Adipocyte (in vitro differentiated cells): ENCODE measurements around the gene CLDN8.

Source experiments
- DNase-seq: peaks from one replicate; pipeline ENCODE4 v3.0.0-alpha.2; 2015; ENCODE audit warnings: low read depth
- H3K27me3 ChIP-seq: replicated peaks from 2 replicates; pipeline ENCODE4 v1.7.0; 2013; ENCODE audit warnings: mild to moderate bottlenecking, low read length, moderate library complexity; ENCODE audit not compliant: control insufficient read depth, insufficient read depth
- H3K36me3 ChIP-seq: 2 replicates; pipeline ENCODE4 v1.7.0; 2013; ENCODE audit warnings: low read length, mild to moderate bottlenecking, moderate library complexity; ENCODE audit not compliant: control insufficient read depth, insufficient read depth, severe bottlenecking
- H3K4me1 ChIP-seq: 2 replicates; pipeline ENCODE4 v1.7.0; 2013; ENCODE audit warnings: mild to moderate bottlenecking, low read length, moderate library complexity; ENCODE audit not compliant: control insufficient read depth, insufficient read depth
- H3K4me3 ChIP-seq: 2 replicates; pipeline ENCODE4 v1.7.0; 2013; ENCODE audit warnings: mild to moderate bottlenecking, low read length, moderate library complexity
- H3K9ac ChIP-seq: 2 replicates; pipeline ENCODE4 v1.7.0; 2013; ENCODE audit warnings: mild to moderate bottlenecking, low read length, moderate library complexity
- H3K9me3 ChIP-seq: 2 replicates; pipeline ENCODE4 v1.7.0; 2013; ENCODE audit warnings: mild to moderate bottlenecking, low read length, moderate library complexity; ENCODE audit not compliant: control insufficient read depth

CLDN8 gene

DNA sequence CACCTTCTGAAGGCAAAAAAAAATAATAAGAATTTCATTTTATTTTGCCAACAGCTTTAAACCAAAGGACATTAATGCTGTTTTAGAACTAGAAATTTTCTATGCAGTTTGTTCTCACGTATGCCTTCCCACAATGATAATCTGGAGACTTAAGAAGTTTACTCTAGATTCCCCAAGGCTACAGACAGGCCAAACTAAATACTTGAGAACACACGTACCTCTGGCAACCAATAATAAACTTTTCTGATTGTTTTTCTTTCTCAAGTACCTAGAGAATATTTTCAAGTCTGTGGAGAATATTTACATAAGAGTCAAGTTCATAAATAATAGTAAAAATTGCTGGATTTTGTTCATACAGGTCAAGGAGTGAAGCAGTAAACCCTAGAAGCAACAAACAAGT lies 15.9 kb downstream of the CLDN8 start:
- H3K9ac ChIP-seq = no peak overlapping the region
- H3K4me3 ChIP-seq = no peak overlapping the region
- no peak for DNase-seq
- no peaks in the 10 kb centered on the region for H3K27me3 ChIP-seq
- H3K9me3 ChIP-seq = no peaks in the 10 kb centered on the region
- no peaks in the 10 kb centered on the region for H3K36me3 ChIP-seq
- H3K4me1 ChIP-seq = peaks cover 6% of the 10 kb centered on the region

DNA sequence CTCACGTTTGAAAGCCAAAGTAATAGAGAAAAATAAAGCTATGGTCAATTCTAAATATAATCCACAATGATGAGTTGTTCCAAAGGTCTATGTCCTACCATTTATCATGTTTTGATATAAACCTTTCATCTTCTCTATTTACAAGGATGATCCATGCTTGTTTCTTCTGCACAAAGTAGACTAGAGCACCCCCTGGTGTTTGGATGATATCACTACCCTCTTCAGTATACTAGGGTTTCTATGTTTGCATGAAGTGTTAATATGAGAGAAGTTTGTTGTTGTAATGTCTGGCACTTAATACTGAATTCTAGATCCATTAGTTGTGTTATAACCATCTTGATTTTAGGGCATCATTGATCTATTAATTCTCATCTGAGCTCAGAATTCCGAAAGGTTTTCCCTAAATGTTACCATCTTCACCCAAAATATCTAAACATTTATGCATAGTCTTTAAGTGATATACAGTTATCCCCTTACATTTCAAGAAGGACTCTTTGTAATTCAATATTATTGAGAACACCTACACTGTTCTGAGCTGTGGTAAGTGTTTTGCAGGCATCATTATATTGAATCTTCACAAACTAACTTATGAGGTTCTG lies 21.1 kb downstream of the CLDN8 start:
- peak; percentile 21 for DNase-seq
- H3K27me3 ChIP-seq = no peaks in the 10 kb centered on the region

DNA sequence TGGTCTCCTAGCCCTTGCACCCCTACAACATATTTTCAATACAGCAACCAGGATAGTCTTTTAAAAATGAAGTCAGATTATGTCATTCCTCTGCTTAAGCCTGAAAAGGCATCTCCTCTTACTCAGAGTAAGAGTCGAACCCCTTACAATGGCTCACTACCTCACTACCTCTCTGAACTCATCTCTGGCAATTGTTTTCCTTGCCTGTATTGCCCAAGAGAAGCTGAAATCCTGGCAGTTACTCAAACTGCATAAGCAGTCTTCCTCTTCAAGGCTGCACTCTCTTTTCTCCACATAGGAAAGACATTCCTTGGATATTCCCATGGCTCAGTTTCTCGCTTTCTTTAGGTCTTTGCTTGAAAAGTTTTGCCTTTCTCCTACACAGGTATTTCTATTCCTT lies 22.7 kb downstream of the CLDN8 start:
- DNase-seq = no peak
- Histone ChIP-seq H3K9me3 (no peaks in the 10 kb centered on the region), H3K27me3 (no peaks in the 10 kb centered on the region), H3K36me3 (no peaks in the 10 kb centered on the region), H3K9ac (no peak overlapping the region), H3K4me3 (no peak overlapping the region), H3K4me1 (peaks cover 6% of the 10 kb centered on the region)

More for the DNA sequence above, 21.1 kb downstream of the CLDN8 start:
- no peaks in the 10 kb centered on the region for H3K9me3 ChIP-seq
- H3K9ac ChIP-seq = no peak overlapping the region
- peaks cover 6% of the 10 kb centered on the region for H3K4me1 ChIP-seq
- H3K36me3 ChIP-seq = no peaks in the 10 kb centered on the region
- no peak overlapping the region for H3K4me3 ChIP-seq

DNA sequence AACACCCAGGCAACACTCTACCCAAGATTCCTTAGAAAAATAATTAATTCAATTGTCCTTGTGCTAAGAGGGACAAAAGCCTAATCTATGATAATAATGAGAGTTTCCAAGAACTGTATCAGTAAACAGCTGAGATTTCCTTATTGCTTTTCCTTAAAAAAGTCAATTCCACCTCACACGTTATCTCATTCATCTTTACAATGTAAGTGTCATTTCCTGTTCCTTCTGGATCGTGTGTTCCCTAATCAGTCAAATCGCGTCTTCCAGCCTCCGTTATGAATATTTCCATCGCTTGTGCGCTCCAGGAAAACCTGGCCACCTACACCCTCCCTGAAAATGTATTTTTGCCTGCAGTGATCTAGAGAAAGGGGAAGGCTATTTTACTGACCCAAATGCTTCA lies 25.3 kb downstream of the CLDN8 start:
- H3K27me3 ChIP-seq = no peaks in the 10 kb centered on the region
- no peak for DNase-seq
- H3K4me3 ChIP-seq = no peak overlapping the region
- H3K9me3 ChIP-seq = no peaks in the 10 kb centered on the region
- no peak overlapping the region for H3K9ac ChIP-seq
- H3K4me1 ChIP-seq = no peaks in the 10 kb centered on the region
- H3K36me3 ChIP-seq = no peaks in the 10 kb centered on the region

DNA sequence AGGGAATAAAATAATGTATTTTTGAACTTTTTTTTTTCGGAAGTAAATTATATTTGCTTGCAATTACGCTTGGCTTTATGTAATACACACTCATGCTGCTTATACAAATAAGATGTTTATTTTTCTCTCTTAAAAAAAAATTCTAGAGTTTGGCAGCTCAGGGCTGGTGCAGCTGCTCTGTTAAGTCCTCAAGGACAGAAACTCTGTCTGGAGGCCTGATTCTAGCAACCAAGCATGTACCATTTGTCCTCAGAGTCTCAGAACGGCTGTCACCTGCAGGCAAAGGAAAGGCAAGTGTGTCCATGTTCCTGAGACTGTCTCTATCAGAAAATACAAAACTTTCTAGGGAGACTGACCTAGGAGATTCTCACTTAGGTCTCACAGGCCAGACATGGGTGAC lies 26.1 kb downstream of the CLDN8 start:
- no peak overlapping the region for H3K9ac ChIP-seq
- H3K4me3 ChIP-seq = no peak overlapping the region
- no peaks in the 10 kb centered on the region for H3K9me3 ChIP-seq
- H3K27me3 ChIP-seq = no peaks in the 10 kb centered on the region
- no peaks in the 10 kb centered on the region for H3K36me3 ChIP-seq
- H3K4me1 ChIP-seq = no peaks in the 10 kb centered on the region
- no peak for DNase-seq

DNA sequence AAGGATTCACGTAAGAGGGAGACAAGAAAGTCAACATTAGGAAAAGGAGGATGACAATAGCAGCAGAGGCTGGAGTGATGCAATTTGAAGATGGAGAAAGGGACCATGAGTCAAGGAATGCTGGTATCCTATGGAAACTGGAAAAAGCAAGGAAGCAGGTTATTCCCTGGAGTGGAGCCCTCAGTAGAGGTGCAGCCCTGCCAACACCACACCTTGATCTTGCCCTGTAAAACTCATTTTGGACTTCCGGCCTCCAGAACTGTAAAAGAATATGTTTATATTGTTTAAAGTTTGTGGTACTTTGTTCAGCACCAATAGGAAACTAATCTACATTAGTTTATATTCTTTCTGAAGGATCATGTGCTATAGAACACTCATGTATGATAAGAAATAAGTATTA lies 29.7 kb downstream of the CLDN8 start:
- no peaks in the 10 kb centered on the region for H3K27me3 ChIP-seq
- H3K9ac ChIP-seq = no peak overlapping the region
- H3K4me3 ChIP-seq = no peak overlapping the region
- no peaks in the 10 kb centered on the region for H3K9me3 ChIP-seq
- H3K36me3 ChIP-seq = no peaks in the 10 kb centered on the region
- H3K4me1 ChIP-seq = no peaks in the 10 kb centered on the region
- DNase-seq = no peak

DNA sequence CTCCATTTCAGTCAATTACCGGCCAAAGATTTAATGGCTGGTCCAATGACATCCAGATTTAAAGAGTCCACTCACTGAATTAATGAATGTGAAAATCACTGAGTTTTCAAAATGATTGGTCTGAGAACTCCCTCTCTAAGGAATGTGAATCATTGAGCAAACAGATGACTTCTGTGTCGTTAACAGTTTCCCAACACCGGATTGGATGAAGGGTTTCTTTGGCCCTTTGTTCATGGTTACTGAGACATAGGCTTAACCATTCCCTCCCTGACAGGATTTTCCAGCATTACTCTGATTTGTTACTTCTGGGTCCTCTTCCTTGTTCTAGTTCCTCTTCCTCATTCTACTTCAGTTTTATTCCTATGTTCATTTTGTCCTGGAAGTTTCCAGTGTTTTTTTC lies 47.8 kb downstream of the CLDN8 start:
- Histone ChIP-seq H3K27me3 (no peaks in the 10 kb centered on the region), H3K36me3 (no peaks in the 10 kb centered on the region), H3K9me3 (no peaks in the 10 kb centered on the region), H3K9ac (no peak overlapping the region), H3K4me3 (no peak overlapping the region), H3K4me1 (no peaks in the 10 kb centered on the region)
- DNase-seq = no peak

DNA sequence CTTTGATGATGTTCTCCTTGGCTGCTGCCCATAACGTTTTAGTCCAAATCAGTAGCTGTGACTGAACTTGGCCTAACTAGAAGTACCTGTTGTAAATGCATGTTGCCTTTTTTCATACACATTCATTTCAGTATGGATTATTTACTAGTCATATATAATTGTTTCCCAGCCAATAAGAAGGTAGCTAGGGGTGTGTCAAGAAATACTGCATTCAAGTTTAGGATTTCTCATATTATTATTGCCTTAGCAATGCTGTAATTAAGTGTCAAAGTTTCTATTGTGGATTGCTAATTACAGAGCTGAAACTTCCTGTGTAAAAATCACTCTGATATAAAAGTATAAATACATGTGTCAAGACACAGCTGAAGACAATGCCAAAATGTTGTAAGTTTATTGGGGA lies 49.2 kb downstream of the CLDN8 start, which contains the start of gene CLDN17:
Gene CLDN17 (minus strand): TSS at position 101 of the 400 bp plus-strand sequence. CDS start 188 bp downstream, outside the sequence.
- Histone ChIP-seq H3K4me1 (no peaks in the 10 kb centered on the region), H3K4me3 (no peak within 1 kb of the TSS), H3K36me3 (no peaks in the 10 kb centered on the region), H3K9ac (no peak within 1 kb of the TSS), H3K27me3 (no peaks in the 10 kb centered on the region), H3K9me3 (no peaks in the 10 kb centered on the region)
- no peak for DNase-seq

DNA sequence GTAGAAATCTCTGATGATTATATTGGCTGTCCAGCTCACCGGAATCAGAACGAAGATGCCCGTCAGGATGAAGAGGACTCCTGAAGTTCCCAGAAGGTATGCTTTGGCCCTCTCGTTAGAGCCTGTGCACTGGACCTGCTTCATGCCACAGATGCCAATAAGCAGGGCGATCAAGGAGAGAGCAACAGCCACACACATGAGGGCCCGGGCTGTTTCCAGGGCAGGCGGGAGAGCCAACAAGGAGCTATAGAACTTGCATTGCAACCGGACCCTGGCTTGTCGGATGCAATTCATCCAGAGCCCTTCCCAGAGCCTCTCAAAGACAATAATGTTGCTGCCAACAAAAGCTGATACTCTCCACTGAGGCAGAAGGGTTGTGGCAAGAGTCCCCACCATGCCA lies 49.7 kb downstream of the CLDN8 start:
- H3K4me3 ChIP-seq = no peak overlapping the region
- DNase-seq = no peak
- H3K27me3 ChIP-seq = no peaks in the 10 kb centered on the region
- no peaks in the 10 kb centered on the region for H3K9me3 ChIP-seq
- no peaks in the 10 kb centered on the region for H3K4me1 ChIP-seq
- H3K36me3 ChIP-seq = no peaks in the 10 kb centered on the region
- no peak overlapping the region for H3K9ac ChIP-seq

DNA sequence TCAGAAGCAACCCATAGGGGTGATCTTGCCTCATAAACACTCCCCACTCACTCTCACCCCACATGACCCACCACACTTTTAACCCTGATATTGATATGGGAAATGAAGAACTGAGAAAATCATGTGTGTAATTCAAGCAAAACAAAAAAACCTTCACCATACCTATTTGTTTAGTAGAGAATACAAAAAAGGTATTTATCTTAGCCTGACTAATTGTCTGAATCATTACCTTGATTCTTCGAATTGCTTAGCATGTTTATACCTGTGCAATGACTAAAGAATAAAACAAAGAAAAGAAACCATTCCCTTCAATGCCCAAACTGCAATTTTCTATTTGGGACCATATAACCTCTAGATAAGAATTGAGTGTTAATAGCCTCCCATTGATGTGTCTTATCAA lies 51.1 kb downstream of the CLDN8 start:
- H3K27me3 ChIP-seq = no peaks in the 10 kb centered on the region

More for the DNA sequence above, 51.1 kb downstream of the CLDN8 start:
- Histone ChIP-seq H3K9me3 (no peaks in the 10 kb centered on the region), H3K9ac (no peak overlapping the region), H3K4me1 (no peaks in the 10 kb centered on the region), H3K4me3 (no peak overlapping the region), H3K36me3 (no peaks in the 10 kb centered on the region)
- no peak for DNase-seq
